SK-N-SH (cell line): ENCODE results near the gene NHS.

Source experiments
- ELF1 ChIP-seq: IDR thresholded peaks from 2 replicates; pipeline ENCODE4 v1.4.0; 2012
- EP300 ChIP-seq, 2 experiments: IDR thresholded peaks; 2 replicates each; pipeline versions ENCODE4 v1.4.0 to v1.6.1; 2012; ENCODE audit warnings: borderline replicate concordance in 1 of 2, low read depth in 1 of 2, low read length in 1 of 2
- EZH2phosphoT487 ChIP-seq: fragments of 200-600 bp; sonication (generic); IDR thresholded peaks from 2 replicates; pipeline ENCODE4 v1.6.1; 2017; ENCODE audit warnings: low read depth, mixed run types, mild to moderate bottlenecking, antibody characterized with exemption, moderate library complexity, borderline replicate concordance
- FOSL2 ChIP-seq: IDR thresholded peaks from 2 replicates; pipeline ENCODE4 v1.4.0; 2012; ENCODE audit warnings: low read depth, mild to moderate bottlenecking, moderate library complexity, borderline replicate concordance
- FOXJ3 ChIP-seq: sonication (generic); formaldehyde crosslinking; IDR thresholded peaks from 2 replicates; pipeline ENCODE4 v1.5.1; 2020; ENCODE audit warnings: mild to moderate bottlenecking, missing genetic modification reagents
- POLR2AphosphoS5 ChIP-seq: IDR thresholded peaks from 2 replicates; pipeline ENCODE4 v1.6.1; 2012; ENCODE audit warnings: low read depth, low read length
- RCOR1 ChIP-seq: fragments of 150-350 bp; IDR thresholded peaks from 2 replicates; pipeline ENCODE4 v1.6.1; 2017; ENCODE audit warnings: antibody characterized with exemption, low read length
- RFX5 ChIP-seq: IDR thresholded peaks from 2 replicates; pipeline ENCODE4 v1.6.1; 2012; ENCODE audit warnings: mild to moderate bottlenecking, improper control_type of control experiment, low read length
- SMC3 ChIP-seq: IDR thresholded peaks from 2 replicates; pipeline ENCODE4 v1.6.1; 2012; ENCODE audit warnings: low read depth, low read length, improper control_type of control experiment
- USF1 ChIP-seq: IDR thresholded peaks from 2 replicates; pipeline ENCODE4 v1.4.0; 2012; ENCODE audit warnings: low read depth, borderline replicate concordance
- TF ChIP-seq, protein P1 (sequence below): fragments of 200-600 bp; sonication (generic); IDR thresholded peaks from 2 replicates; pipeline ENCODE4 v1.6.1; 2017; ENCODE audit warnings: antibody characterized with exemption, mild to moderate bottlenecking, moderate library complexity
- TF ChIP-seq, protein P2 (sequence below): IDR thresholded peaks from 2 replicates; pipeline ENCODE4 v1.6.1; 2012; ENCODE audit warnings: mild to moderate bottlenecking, low read depth, low read length, moderate library complexity
- TF ChIP-seq, protein P3 (sequence below): IDR thresholded peaks from 2 replicates; pipeline ENCODE4 v1.4.0; 2012; ENCODE audit warnings: low read depth

GRCh38 chrX:17735406-17735805, 360.4 kb downstream of the NHS start:
- TF ChIP-seq, protein P1, sequence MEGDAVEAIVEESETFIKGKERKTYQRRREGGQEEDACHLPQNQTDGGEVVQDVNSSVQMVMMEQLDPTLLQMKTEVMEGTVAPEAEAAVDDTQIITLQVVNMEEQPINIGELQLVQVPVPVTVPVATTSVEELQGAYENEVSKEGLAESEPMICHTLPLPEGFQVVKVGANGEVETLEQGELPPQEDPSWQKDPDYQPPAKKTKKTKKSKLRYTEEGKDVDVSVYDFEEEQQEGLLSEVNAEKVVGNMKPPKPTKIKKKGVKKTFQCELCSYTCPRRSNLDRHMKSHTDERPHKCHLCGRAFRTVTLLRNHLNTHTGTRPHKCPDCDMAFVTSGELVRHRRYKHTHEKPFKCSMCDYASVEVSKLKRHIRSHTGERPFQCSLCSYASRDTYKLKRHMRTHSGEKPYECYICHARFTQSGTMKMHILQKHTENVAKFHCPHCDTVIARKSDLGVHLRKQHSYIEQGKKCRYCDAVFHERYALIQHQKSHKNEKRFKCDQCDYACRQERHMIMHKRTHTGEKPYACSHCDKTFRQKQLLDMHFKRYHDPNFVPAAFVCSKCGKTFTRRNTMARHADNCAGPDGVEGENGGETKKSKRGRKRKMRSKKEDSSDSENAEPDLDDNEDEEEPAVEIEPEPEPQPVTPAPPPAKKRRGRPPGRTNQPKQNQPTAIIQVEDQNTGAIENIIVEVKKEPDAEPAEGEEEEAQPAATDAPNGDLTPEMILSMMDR, result no peak
- no peak for TF ChIP-seq ELF1
- TF ChIP-seq, protein P2, sequence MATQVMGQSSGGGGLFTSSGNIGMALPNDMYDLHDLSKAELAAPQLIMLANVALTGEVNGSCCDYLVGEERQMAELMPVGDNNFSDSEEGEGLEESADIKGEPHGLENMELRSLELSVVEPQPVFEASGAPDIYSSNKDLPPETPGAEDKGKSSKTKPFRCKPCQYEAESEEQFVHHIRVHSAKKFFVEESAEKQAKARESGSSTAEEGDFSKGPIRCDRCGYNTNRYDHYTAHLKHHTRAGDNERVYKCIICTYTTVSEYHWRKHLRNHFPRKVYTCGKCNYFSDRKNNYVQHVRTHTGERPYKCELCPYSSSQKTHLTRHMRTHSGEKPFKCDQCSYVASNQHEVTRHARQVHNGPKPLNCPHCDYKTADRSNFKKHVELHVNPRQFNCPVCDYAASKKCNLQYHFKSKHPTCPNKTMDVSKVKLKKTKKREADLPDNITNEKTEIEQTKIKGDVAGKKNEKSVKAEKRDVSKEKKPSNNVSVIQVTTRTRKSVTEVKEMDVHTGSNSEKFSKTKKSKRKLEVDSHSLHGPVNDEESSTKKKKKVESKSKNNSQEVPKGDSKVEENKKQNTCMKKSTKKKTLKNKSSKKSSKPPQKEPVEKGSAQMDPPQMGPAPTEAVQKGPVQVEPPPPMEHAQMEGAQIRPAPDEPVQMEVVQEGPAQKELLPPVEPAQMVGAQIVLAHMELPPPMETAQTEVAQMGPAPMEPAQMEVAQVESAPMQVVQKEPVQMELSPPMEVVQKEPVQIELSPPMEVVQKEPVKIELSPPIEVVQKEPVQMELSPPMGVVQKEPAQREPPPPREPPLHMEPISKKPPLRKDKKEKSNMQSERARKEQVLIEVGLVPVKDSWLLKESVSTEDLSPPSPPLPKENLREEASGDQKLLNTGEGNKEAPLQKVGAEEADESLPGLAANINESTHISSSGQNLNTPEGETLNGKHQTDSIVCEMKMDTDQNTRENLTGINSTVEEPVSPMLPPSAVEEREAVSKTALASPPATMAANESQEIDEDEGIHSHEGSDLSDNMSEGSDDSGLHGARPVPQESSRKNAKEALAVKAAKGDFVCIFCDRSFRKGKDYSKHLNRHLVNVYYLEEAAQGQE, result no peak
- TF ChIP-seq, protein P3, sequence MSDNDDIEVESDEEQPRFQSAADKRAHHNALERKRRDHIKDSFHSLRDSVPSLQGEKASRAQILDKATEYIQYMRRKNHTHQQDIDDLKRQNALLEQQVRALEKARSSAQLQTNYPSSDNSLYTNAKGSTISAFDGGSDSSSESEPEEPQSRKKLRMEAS, result no peak
- no peak for TF ChIP-seq EP300 (IDR thresholded peaks at IDR 0.05; ENCODE audit: borderline replicate concordance in 1 of 2, low read depth in 1 of 2, low read length in 1 of 2)
- no peak for TF ChIP-seq RCOR1
- TF ChIP-seq POLR2AphosphoS5, result no peak
- TF ChIP-seq EZH2phosphoT487, result no peak
- TF ChIP-seq FOXJ3 (CRISPR knock-in tag), result no peak
- TF ChIP-seq USF1, result no peak
- no peak for TF ChIP-seq SMC3
- TF ChIP-seq FOSL2, result no peak
- TF ChIP-seq RFX5, result no peak
